CD4-positive, alpha-beta T cell treated with Interleukin-4 for 4 hours (primary cell): ENCODE results near the gene LUC7L.
A peak's percentile ranks its signal among the peaks of the same experiment; 100 is the strongest.
"Not testable (repeated sequence)": the region's sequence is repeated elsewhere in the genome, so short reads cannot be mapped to it uniquely, and the experiment has no call there.

Source experiments
- DNase-seq: peaks from one replicate; pipeline ENCODE4 v3.0.0-alpha.2; 2020

The LUC7L gene

DNA sequence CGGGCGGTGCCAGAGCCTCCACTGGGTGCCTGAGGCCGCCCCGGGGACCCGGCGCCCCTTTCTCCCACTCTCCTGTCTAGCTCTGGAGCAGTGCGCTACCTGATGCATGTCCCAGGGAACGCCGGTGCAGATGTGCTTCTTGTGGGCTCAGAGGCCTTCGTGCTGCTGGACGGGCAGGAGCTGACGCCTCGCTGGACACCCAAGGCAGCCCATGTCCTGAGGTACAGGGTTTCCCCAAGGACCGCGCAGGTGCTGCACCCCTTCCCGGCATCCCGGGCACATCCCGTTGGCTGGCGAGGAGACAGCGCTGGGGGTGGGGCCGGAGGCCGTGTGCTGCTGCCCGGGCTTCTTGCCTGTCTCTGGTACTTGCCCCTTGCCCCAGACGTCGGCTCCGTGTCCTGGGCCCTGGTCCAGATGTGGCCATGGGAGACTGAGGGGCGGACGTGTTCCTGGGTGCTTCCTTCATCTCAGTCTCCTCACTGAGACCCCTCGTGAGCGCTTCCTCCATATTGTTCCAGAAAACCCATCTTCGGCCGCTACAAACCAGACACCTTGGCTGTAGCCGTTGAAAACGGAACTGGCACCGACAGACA is 34.0 kb upstream of the LUC7L start:
- no peak for DNase-seq

DNA sequence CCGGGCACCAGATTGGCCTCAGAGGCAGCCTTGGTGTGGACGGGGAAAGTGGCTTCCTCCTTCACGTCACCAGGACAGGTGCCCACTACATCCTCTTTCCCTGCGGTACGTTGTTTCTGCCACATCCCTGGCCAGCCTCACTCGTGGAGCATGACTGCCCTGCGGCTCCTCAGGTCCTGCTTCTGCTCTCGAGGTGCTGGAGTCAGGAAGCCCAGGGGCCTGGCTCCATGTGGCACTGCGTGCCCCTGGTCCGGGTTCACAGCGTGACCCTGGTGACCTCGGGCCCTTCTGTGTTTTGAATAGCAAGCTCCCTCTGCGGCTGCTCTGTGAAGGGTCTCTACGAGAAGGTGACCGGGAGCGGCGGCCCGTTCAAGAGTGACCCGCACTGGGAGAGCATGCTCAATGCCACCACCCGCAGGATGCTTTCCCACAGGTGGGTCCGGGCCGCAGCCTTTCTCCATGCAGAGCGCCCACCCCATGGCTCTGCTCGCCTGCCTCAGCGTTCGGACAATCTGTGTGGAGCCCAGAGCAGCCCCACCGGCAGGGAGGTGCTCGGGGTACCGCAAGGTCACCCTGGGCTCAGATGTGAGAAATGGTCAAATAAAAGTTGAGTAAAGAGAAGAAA is 33.0 kb upstream of the LUC7L start:
- DNase-seq = no peak

DNA sequence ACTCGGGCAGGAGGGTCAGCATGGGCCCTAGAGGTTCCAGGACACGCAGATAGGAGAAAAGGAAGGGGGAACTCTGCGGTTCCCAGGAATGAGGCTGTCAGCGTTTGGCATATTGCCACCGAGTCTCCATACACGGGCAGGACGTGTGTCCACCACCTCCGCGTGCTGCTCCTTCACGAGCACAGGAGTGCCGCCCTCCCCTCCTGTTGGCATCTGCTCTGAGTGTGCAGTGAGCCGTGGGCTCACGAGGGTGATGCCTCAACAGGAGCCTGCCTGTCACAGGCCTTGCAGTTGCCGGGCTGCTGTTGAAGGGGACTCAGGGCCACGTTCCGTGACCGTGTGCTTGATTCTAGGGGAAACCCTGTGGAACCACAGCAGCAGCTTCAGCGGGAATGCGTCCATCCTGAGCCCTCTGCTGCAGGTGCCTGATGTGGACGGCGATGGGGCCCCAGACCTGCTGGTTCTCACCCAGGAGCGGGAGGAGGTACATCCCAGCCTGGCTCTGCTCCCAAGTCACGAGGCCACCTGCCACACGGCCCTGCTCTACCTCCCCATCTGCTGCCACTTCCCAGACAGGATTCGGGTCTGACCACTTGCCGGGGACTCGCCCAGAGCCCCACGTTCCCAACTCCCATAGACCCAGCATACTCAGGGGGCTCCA is 31.9 kb upstream of the LUC7L start:
- no peak for DNase-seq

GRCh38 chr16:260326-260725 is 31.1 kb upstream of the LUC7L start:
- DNase-seq = no peak

- DNase-seq = no peak
Observed at GRCh38 chr16:259814-260253, 30.6 kb upstream of the LUC7L start.

- DNase-seq = no peak
Observed at GRCh38 chr16:259226-259625, 30.0 kb upstream of the LUC7L start.

GRCh38 chr16:258091-258490 is 28.8 kb upstream of the LUC7L start:
- DNase-seq = not testable (repeated sequence)

- DNase-seq = no peak
Observed at GRCh38 chr16:255183-255582, 25.9 kb upstream of the LUC7L start.

GRCh38 chr16:254461-254860 is 25.2 kb upstream of the LUC7L start:
- DNase-seq = no peak

DNA sequence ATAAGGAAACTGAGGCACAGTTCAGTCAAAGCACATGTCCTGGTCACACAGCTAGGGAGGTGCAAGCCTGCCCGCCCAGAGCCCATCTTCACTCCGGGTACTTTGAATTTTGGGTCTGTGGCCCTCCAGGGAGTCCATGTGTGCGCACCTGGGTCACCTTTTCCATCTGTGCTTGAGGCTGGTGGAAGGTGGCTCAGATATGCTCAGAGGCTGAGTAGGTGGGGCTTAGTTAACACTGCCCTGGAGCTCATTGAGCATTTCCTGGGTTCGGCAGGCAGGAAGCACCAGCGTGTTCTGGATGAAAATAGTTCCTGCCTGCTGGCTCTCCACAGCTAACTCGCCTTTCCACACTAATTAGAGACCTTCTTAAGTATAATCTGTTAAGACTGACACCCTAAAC is 24.6 kb upstream of the LUC7L start:
- DNase-seq = no peak

DNA sequence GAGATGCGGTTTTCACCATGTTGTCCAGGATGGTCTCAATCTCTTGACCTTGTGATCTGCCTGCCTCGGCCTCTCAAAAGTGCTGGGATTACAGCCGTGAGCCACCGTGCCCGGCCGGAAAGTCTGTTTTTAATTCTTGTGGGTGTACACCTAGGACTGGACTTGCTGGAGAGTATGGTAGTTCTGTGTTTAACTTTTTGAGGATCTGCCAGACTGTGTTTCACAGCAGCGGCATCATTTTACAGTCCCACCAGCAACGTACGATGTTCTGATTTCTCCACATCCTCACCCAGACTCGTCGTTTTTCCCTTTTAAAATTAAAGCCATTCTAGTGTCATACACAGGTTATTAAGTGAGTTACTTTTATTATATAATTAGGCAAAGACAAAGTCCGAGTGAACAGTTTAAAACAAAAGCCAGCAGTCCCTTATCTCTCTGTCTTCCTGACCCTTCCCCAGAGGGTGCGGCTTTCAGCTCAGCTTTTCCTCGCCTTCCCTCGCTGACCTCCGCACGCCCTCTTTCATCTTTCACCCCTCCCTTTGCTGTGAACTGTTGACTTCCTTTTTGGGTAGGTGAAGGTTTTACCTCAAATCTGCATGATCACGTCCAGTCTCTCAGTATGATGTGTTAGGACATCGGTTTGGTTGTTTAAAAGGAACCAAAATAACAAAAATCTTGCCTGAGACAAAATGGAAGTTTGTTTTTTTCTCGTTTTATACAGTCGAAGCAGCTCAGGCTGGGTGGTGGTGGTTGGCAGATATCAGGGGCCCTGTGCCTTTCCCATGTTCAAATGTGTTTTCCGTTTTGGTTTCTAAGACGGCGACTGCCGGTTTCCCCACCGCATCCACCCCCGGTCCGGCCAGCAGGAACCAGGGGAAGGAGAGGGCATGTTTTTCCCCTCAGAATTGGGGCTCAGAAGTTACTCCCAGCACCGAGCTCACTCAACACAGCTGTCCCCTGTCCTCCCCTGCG is 23.4 kb upstream of the LUC7L start:
- DNase-seq = peak; percentile 25

- DNase-seq = no peak
Observed at GRCh38 chr16:249431-249830, 20.2 kb upstream of the LUC7L start.

DNA sequence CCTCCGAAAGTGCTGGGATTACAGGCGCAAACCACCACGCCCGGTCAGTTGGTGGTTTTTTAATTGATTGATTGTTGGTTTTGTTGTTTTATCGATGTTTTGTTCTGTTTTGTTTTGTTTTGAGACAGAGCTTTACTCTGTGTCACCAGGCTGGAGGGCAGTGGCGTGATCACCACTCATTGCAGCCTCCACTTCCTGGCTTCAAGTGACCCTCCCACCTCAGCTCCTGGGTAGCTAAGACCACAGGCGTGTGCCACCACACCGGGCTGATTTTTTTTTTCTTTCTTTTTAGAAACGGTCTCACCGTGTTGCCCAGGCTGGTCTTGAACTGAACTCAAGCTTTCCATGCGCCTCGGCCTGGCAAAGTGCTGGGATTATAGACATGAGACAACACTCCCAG is 17.8 kb upstream of the LUC7L start:
- DNase-seq = no peak

DNA sequence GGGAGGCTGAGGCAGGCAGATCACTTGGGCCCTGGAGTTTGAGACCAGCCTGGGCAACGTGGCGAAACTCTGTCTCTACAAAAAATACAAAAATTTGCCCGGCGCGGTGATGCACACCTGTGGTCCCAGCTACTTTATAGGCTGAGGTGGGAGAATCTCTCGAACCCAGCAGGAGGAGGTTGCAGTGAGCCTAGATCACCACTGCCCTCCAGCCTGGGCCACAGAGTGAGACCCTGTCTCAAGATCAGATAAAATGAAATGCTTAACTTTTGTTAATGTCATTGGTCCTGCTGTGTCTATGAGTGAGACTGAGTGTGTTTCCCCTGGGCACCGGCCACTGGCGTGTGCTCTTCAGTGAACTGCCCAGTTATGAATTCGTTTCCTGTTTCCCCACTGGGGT is 15.9 kb upstream of the LUC7L start:
- no peak for DNase-seq

DNA sequence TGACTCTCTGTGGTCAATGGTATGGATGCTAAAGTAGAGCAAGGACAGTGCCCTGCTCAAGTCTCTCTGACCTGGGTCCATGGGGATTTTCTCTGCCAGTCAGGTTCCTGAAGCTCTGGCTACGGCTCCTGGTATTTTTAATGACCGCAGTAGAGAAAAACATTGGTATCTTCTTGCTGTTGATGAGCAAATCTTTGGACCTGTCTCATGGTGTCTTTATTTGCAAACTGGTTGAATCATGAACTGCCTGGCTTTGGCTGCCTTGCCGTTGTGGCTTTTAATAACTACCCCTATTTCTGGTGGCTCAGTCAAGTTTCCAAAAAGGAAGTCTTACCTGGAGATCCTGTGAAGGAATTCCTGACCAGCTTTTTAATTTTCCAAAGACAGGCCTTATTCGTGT is 14.1 kb upstream of the LUC7L start:
- DNase-seq = no peak

DNA sequence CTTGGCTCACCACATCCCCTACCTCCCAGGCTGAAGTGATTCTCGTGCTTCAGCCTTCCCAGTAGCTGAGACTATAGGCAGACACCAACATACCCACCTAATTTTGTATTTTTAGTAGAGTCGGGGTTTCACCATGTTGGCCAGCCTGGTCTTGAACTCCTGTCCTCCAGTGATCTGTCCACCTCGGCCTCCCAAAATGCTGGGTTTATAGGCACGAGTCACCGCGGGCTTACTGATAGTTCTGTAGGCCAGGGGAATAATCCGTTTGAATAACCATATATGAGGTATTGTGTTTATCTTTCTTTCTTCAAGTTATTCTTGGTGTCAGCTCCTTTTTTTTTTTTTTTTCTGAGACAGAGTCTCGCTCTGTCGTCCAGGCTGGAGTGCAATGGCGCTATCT is 13.0 kb upstream of the LUC7L start:
- no peak for DNase-seq

GRCh38 chr16:240559-240958 is 11.3 kb upstream of the LUC7L start:
- DNase-seq = no peak

- no peak for DNase-seq
Observed at GRCh38 chr16:239948-240277, 10.7 kb upstream of the LUC7L start.

DNA sequence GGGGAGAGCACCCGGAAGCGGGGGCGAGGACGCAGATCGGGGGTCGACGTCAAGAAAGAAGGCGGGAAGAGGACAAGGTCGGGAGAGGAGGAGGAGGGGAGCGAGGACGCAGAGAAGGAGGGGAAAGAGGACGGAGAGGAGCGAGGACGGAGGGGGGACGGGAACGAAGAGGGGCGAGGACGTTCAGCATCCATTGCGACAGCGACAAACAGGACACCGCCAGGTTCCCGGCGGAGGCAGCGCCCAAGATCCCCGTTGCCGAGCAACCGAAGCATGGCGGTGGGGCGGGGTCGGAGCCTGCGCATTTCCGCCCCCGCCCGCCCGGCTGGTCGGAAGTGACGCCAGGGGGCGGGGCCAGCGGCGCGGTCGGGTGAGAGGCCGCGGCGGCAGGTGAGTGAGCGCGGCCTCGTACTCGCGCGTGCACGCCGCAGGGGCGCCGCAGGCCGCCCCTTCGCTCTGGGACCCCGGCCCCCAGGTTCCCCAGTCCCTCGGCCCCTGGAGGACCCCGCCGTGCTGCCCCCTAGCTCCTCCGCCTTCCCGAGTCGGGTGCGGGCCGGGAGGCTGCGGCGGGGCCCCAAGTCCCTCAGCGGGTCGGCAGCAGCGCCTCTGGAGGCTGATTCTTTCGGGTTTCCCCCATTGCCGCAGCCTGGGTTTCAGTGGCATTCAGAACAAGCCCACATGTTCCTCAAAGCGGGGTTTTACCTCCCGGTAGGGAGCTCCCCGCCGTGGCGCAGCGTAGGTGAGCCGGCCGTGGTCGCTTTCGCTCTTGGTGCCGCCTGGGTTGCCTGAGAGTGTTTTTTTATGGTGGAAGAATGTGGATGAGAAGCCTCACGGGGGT is 5.4 kb upstream of the LUC7L start, which contains the start of gene FAM234A:
TSS of gene FAM234A (plus strand) at position 354 of the 838 bp plus-strand sequence. CDS start 19,593 bp downstream, outside the sequence.
- DNase-seq = peak; percentile 90

DNA sequence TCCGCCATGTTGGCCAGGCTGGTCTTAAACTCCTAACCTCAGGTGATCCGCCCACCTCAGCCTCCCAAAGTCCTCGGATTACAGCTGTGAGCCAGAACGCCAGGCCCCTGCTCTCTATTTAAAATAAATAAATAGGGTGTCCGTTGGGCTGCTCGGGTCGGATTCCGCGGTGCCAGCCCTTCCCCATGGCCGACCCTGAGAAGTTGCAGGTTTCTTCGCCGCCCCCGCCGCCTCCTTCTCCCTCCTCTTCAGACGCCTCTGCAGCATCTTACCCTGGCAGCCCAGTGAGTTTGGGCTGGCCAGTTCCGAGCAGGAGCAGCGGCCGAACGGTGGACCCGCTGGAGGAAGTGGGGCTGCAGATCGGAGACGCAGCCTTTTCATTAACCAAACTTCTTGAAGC is 1.7 kb upstream of the LUC7L start:
- DNase-seq = no peak

DNA sequence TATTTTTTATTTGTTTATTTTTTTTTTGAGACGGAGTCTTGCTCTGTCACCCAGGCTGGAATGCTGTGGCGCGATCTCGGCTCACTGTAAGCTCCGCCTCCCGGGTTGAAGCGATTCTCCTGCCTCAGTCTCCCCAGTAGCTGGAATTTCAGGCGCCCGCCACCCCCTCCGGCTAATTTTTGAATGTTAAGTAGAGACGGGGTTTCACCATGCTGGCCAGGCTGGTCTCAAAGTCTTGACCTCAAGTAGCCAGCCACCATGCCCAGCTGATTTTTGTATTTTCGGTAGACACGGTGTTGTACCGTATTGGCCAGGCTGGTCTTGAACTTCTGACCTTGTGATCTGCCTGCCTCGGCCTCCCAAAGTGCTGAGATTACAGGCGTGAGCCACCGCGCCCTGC is 1.1 kb upstream of the LUC7L start:
- not testable (repeated sequence) for DNase-seq

GRCh38 chr16:229731-230281 is 557 bp upstream of the LUC7L start:
- DNase-seq = no peak
